Activated CD4-positive, alpha-beta memory T cell treated with anti-CD3 and anti-CD28 coated beads for 36 hours (primary cell): ENCODE results near the gene CRTAP. TPM values are rescaled to one million over a fixed set of nuclear protein-coding genes. Genes with fewer than 3 reads are reported as not detected.
"Not testable (repeated sequence)": the region's sequence is repeated elsewhere in the genome, so short reads cannot be mapped to it uniquely, and the experiment has no call there.

Experiments used
- CTCF ChIA-PET: fragments of 350-600 bp; sonication (Branson Sonifier 250); formaldehyde crosslinking; loops from one replicate; lab custom pipeline; 2021; ENCODE audit warnings: antibody characterized with exemption, inconsistent platforms; lab: Charles Lee
- POLR2A ChIA-PET: fragments of 350-600 bp; sonication (Branson Sonifier 250); formaldehyde crosslinking; loops from one replicate; lab custom pipeline; 2021; ENCODE audit warnings: antibody characterized with exemption; lab: Charles Lee
- DNase-seq: peaks from one replicate; pipeline ENCODE4 v3.0.0-alpha.2; 2020
- H3K27ac Mint-ChIP-seq: one replicate; pipeline ENCODE4 v1.8.0; 2021; ENCODE audit warnings: mixed read lengths
- H3K27me3 Mint-ChIP-seq: one replicate; pipeline ENCODE4 v1.8.0; 2021; ENCODE audit warnings: mixed read lengths
- H3K36me3 Mint-ChIP-seq: one replicate; pipeline ENCODE4 v1.8.0; 2021; ENCODE audit warnings: mixed read lengths
- H3K4me1 Mint-ChIP-seq: one replicate; pipeline ENCODE4 v1.8.0; 2021; ENCODE audit warnings: low read depth, mixed read lengths
- H3K4me3 Mint-ChIP-seq: one replicate; pipeline ENCODE4 v1.8.0; 2021; ENCODE audit warnings: mild to moderate bottlenecking, mixed read lengths
- H3K9me3 Mint-ChIP-seq: one replicate; pipeline ENCODE4 v1.8.0; 2021; ENCODE audit warnings: mixed read lengths
- intact Hi-C: fragments of 100-400 bp; cut with micrococcal nuclease; formaldehyde crosslinking; loops from one replicate; pipeline ENCODE4 v1.15.1; 2023
- total RNA-seq, 2 experiments: library from RNA; stranded (reverse); gene quantifications; one replicate each; pipeline ENCODE4 v1.2.3, GENCODE V29; 2021

The CRTAP gene
- total RNA-seq, 2 experiments from 2014 or later: 57.6 to 60.0 TPM

GRCh38 chr3:33099701-33100100 is 14.1 kb upstream of the CRTAP start:
- no peak for DNase-seq
- Mint-ChIP-seq H3K27ac (no peak overlapping the region), H3K36me3 (no peaks in the 10 kb centered on the region), H3K4me1 (peaks cover 11% of the 10 kb centered on the region), H3K9me3 (no peaks in the 10 kb centered on the region), H3K27me3 (no peaks in the 10 kb centered on the region), H3K4me3 (no peak overlapping the region)
- ChIA-PET CTCF (no interaction called here), POLR2A (no interaction called here)
- intact Hi-C loops: no loop called here

- DNase-seq: no peak
- Mint-ChIP-seq H3K4me1 (peaks cover 10% of the 10 kb centered on the region), H3K27me3 (no peaks in the 10 kb centered on the region), H3K36me3 (no peaks in the 10 kb centered on the region), H3K27ac (no peak overlapping the region), H3K9me3 (no peaks in the 10 kb centered on the region), H3K4me3 (no peak overlapping the region)
- CTCF ChIA-PET: no interaction called here
- intact Hi-C loops: no loop called here
- POLR2A ChIA-PET: no interaction called here
These were observed 13.6 kb upstream of the CRTAP start for GRCh38 chr3:33100229-33100628.

- CTCF ChIA-PET: interaction anchor here (0.5 to 1.1 kb wide), 3 partner anchors 8 to 168 kb away, joined by 3 read pairs; no protein-coding TSS in a partner anchor
- Mint-ChIP-seq H3K27ac (no peak overlapping the region), H3K9me3 (no peaks in the 10 kb centered on the region), H3K4me1 (no peaks in the 10 kb centered on the region), H3K4me3 (no peak overlapping the region), H3K36me3 (no peaks in the 10 kb centered on the region), H3K27me3 (no peaks in the 10 kb centered on the region)
- POLR2A ChIA-PET: no interaction called here
- no peak for DNase-seq
- intact Hi-C loops: no loop called here
These were observed 10.8 kb upstream of the CRTAP start for GRCh38 chr3:33103034-33103433.

GRCh38 chr3:33103480-33103879 is 10.3 kb upstream of the CRTAP start:
- intact Hi-C loops: no loop called here
- no peaks in the 10 kb centered on the region for H3K9me3 Mint-ChIP-seq
- no peak overlapping the region for H3K27ac Mint-ChIP-seq
- no peak overlapping the region for H3K4me3 Mint-ChIP-seq
- H3K36me3 Mint-ChIP-seq: no peaks in the 10 kb centered on the region
- no peaks in the 10 kb centered on the region for H3K27me3 Mint-ChIP-seq
- no peaks in the 10 kb centered on the region for H3K4me1 Mint-ChIP-seq
- no peak for DNase-seq
- ChIA-PET CTCF (interaction anchor here (1.0 to 1.1 kb wide), 2 partner anchors 156 to 168 kb away, joined by 3 read pairs; no protein-coding TSS in a partner anchor), POLR2A (no interaction called here)

GRCh38 chr3:33104803-33105202 is 9.0 kb upstream of the CRTAP start:
- no peak overlapping the region for H3K27ac Mint-ChIP-seq
- POLR2A ChIA-PET: no interaction called here

GRCh38 chr3:33105341-33105948 is 8.4 kb upstream of the CRTAP start:
- Mint-ChIP-seq H3K27me3 (no peaks in the 10 kb centered on the region), H3K9me3 (no peaks in the 10 kb centered on the region), H3K36me3 (no peaks in the 10 kb centered on the region), H3K27ac (no peak overlapping the region), H3K4me3 (no peak overlapping the region), H3K4me1 (no peaks in the 10 kb centered on the region)
- POLR2A ChIA-PET: no interaction called here
- DNase-seq: no peak
- CTCF ChIA-PET: interaction anchor here (1.2 to 1.8 kb wide), 3 partner anchors 26 to 267 kb away, joined by 3 to 5 read pairs (median 4); no protein-coding TSS in a partner anchor
- intact Hi-C loops: no loop called here

More at GRCh38 chr3:33104803-33105202, 9.0 kb upstream of the CRTAP start:
- Mint-ChIP-seq H3K4me3 (no peak overlapping the region), H3K36me3 (no peaks in the 10 kb centered on the region), H3K27me3 (no peaks in the 10 kb centered on the region), H3K4me1 (no peaks in the 10 kb centered on the region), H3K9me3 (no peaks in the 10 kb centered on the region)
- no peak for DNase-seq
- CTCF ChIA-PET: interaction anchor here (1.2 to 1.8 kb wide), 3 partner anchors 26 to 267 kb away, joined by 3 to 5 read pairs (median 4); no protein-coding TSS in a partner anchor
- intact Hi-C loops: no loop called here

GRCh38 chr3:33106854-33107253 is 7.0 kb upstream of the CRTAP start:
- H3K9me3 Mint-ChIP-seq, POLR2A ChIA-PET, H3K27ac Mint-ChIP-seq, H3K36me3 Mint-ChIP-seq, H3K27me3 Mint-ChIP-seq, intact Hi-C loops, CTCF ChIA-PET, H3K4me3 Mint-ChIP-seq, DNase-seq: not testable (repeated sequence)
- peaks cover 11% of the 10 kb centered on the region for H3K4me1 Mint-ChIP-seq

- ChIA-PET CTCF (interaction anchor here (0.8 to 1.9 kb wide), 4 partner anchors 17 to 81 kb away, joined by 3 to 7 read pairs (median 4); no protein-coding TSS in a partner anchor), POLR2A (interaction anchor here (0.6 to 1.7 kb wide), 4 partner anchors 15 to 268 kb away, joined by 3 to 4 read pairs (median 3); partner anchors contain the start of genes GLB1 and TMPPE)
- peak overlapping the region; percentile 52 for H3K27ac Mint-ChIP-seq
- H3K9me3 Mint-ChIP-seq: no peaks in the 10 kb centered on the region
- H3K4me3 Mint-ChIP-seq: no peak overlapping the region
- H3K4me1 Mint-ChIP-seq: peaks cover 41% of the 10 kb centered on the region
- DNase-seq: peak; percentile 45
- H3K27me3 Mint-ChIP-seq: no peaks in the 10 kb centered on the region
- intact Hi-C loops: loop anchor here (1.0 to 10.0 kb wide), 6 partner anchors 13 to 683 kb away; partner anchors contain the start of genes CCR4, CNOT10, PDCD6IP and UBP1
- H3K36me3 Mint-ChIP-seq: no peaks in the 10 kb centered on the region
These were observed 2.2 kb upstream of the CRTAP start for GRCh38 chr3:33111581-33111980.

GRCh38 chr3:33114622-33115023 is 809 bp downstream of the CRTAP start:
- no peaks in the 10 kb centered on the region for H3K9me3 Mint-ChIP-seq
- ChIA-PET POLR2A (interaction anchor here (0.7 to 2.1 kb wide), 3 partner anchors 20 to 684 kb away, joined by 3 to 8 read pairs (median 3); partner anchors contain the start of gene PDCD6IP), CTCF (interaction anchor here (1.3 to 6.4 kb wide), 2 partner anchors 10 to 17 kb away, joined by 3 to 53 read pairs; no protein-coding TSS in a partner anchor)
- intact Hi-C loops: loop anchor here (1.0 to 10.0 kb wide), 8 partner anchors 10 to 680 kb away; partner anchors contain the start of genes CCR4, CNOT10, DYNC1LI1 and GLB1
- no peaks in the 10 kb centered on the region for H3K27me3 Mint-ChIP-seq
- H3K27ac Mint-ChIP-seq: peak overlapping the region; percentile 68
- no peaks in the 10 kb centered on the region for H3K36me3 Mint-ChIP-seq
- peaks cover 59% of the 10 kb centered on the region for H3K4me1 Mint-ChIP-seq
- H3K4me3 Mint-ChIP-seq: peak overlapping the region; percentile 80
- DNase-seq: no peak

GRCh38 chr3:33115024-33115768 is 1.4 kb downstream of the CRTAP start:
- Mint-ChIP-seq H3K4me1 (peaks cover 59% of the 10 kb centered on the region), H3K27me3 (no peaks in the 10 kb centered on the region), H3K27ac (no peak overlapping the region), H3K4me3 (peak overlapping the region; percentile 53), H3K36me3 (no peaks in the 10 kb centered on the region), H3K9me3 (no peaks in the 10 kb centered on the region)
- intact Hi-C loops: loop anchor here (1.0 to 10.0 kb wide), 5 partner anchors 9 to 680 kb away; partner anchors contain the start of genes CNOT10, DYNC1LI1 and PDCD6IP
- no peak for DNase-seq
- CTCF ChIA-PET: interaction anchor here (0.8 to 6.4 kb wide), 4 partner anchors 14 to 41 kb away, joined by 3 to 53 read pairs (median 4); no protein-coding TSS in a partner anchor
- POLR2A ChIA-PET: interaction anchor here (0.7 to 2.1 kb wide), 3 partner anchors 20 to 683 kb away, joined by 3 to 8 read pairs (median 3); partner anchors contain the start of gene PDCD6IP

GRCh38 chr3:33117461-33117860 is 3.6 kb downstream of the CRTAP start:
- ChIA-PET CTCF (interaction anchor here (0.6 to 6.4 kb wide), 3 partner anchors 15 to 285 kb away, joined by 3 to 53 read pairs (median 4); no protein-coding TSS in a partner anchor), POLR2A (no interaction called here)
- peaks cover 42% of the 10 kb centered on the region for H3K4me1 Mint-ChIP-seq
- peak; percentile 37 for DNase-seq
- H3K27me3 Mint-ChIP-seq: no peaks in the 10 kb centered on the region
- no peak overlapping the region for H3K27ac Mint-ChIP-seq
- H3K9me3 Mint-ChIP-seq: no peaks in the 10 kb centered on the region
- peaks cover 4% of the 10 kb centered on the region for H3K36me3 Mint-ChIP-seq
- no peak overlapping the region for H3K4me3 Mint-ChIP-seq
- intact Hi-C loops: loop anchor here (10.0 kb wide), 2 partner anchors 433 to 677 kb away; partner anchors contain the start of genes CNOT10 and PDCD6IP
